Measurements from ENCODE around the gene SLAMF7. TPM values are rescaled to one million over a fixed set of nuclear protein-coding genes. Genes with fewer than 3 reads are reported as not detected.

Gene SLAMF7
- total and polyA plus RNA-seq, 10 of the 15 experiments (the other 5 are each of a cell fraction or from before 2014, with no cell fraction given) = 66.6 to 284 (median 108) TPM

GRCh38 chr1:160755461-160755860 lies 16.4 kb downstream of the SLAMF7 start:
- intact Hi-C loops (cut with micrococcal nuclease; ENCODE audit: unreplicated experiment) = no loop called here
- no peaks in the 10 kb centered on the region for H4K20me1 ChIP-seq (ENCODE audit: control insufficient read depth, insufficient read depth)
- POLR2A ChIA-PET = interaction anchor here (0.7 to 2.7 kb wide), 15 partner anchors 8 to 105 kb away, joined by 3 to 32 read pairs (median 4); partner anchors contain the start of gene SLAMF7
- no peak for FAIRE-seq
- H2AFZ ChIP-seq (ENCODE audit: control insufficient read depth, low read depth, low read length) = no peak overlapping the region
- RAD21 ChIA-PET (ENCODE audit: unreplicated experiment) = interaction anchor here (0.9 to 6.4 kb wide), 15 partner anchors 9 to 313 kb away, joined by 3 to 68 read pairs (median 4); partner anchors contain the start of genes CD48, LY9, SLAMF1 and SLAMF7
- H3K4me2 ChIP-seq (ENCODE audit: control insufficient read depth, insufficient read depth) = peak overlapping the region; percentile 30; the same call in 1 of the 2 replicates
- H3K9ac ChIP-seq (ENCODE audit: control insufficient read depth, insufficient read depth, low read length) = no peak overlapping the region
- no peaks in the 10 kb centered on the region for H3K27me3 ChIP-seq (replicated peaks in 1 of 2; ENCODE audit: control insufficient read depth in 2 of 2, insufficient read depth in 2 of 2, low read length in 1 of 2)
- SMC1A ChIA-PET (ENCODE audit: uncharacterized antibody, unreplicated experiment) = interaction anchor here (0.5 to 9.8 kb wide), 15 partner anchors 8 to 315 kb away, joined by 3 to 109 read pairs (median 6); partner anchors contain the start of genes LY9 and SLAMF7
- no peak overlapping the region for H3K4me3 ChIP-seq
- 71% methylated on average over 2 of the region's 2 CpGs for WGBS (ENCODE audit: insufficient coverage, insufficient replicate concordance, low lambda C conversion rate, missing lambda C conversion rate)
- CTCF ChIA-PET = interaction anchor here (1.1 to 6.0 kb wide), 7 partner anchors 8 to 196 kb away, joined by 3 to 42 read pairs (median 9); no protein-coding TSS in a partner anchor
- no peak for DNase-seq (ENCODE audit: low read depth, low spot score)
- H3K79me2 ChIP-seq (ENCODE audit: control insufficient read depth, insufficient read depth, low read length) = peaks cover 3% of the 10 kb centered on the region; the same call in 1 of the 2 replicates
- no peak for ATAC-seq
- no TSS peak for BruUV-seq (replicated peaks)
- no peaks in the 10 kb centered on the region; the same call in 2 of the 3 replicates for H3K9me3 ChIP-seq (replicated peaks; ENCODE audit: control insufficient read depth, insufficient read depth, low read length)
- peak overlapping the region; percentile 49 for H3K27ac ChIP-seq (ENCODE audit: control insufficient read depth, insufficient read depth)
- in situ Hi-C loops (cut with MboI) = no loop called here
- H3K4me1 ChIP-seq (ENCODE audit: control insufficient read depth, insufficient read depth, low read length) = peaks cover 27% of the 10 kb centered on the region
- H3K36me3 ChIP-seq (ENCODE audit: control insufficient read depth in 2 of 2, insufficient read depth in 2 of 2, low read length in 1 of 2) = peaks cover 9 to 23% of the 10 kb centered on the region in 2 experiments
- TF ChIP-seq YBX1 (IDR thresholded peaks at IDR 0.05) = no peak
- peak; percentile 6 for TF ChIP-seq BCL3 (IDR thresholded peaks at IDR 0.05; ENCODE audit: borderline replicate concordance, insufficient read depth, low read depth, low read length, poor library complexity, severe bottlenecking)
- TF ChIP-seq CEBPZ (IDR thresholded peaks at IDR 0.05; ENCODE audit: low read depth, low read length) = no peak
- no peak for TF ChIP-seq PBX3 (IDR thresholded peaks at IDR 0.05; ENCODE audit: insufficient replicate concordance, low read depth, low read length)
- 0 out of 2 replicates have a peak, but pooled peaks have one; percentile 7 for TF ChIP-seq FOXM1 (IDR thresholded peaks at IDR 0.05; ENCODE audit: low read depth, low read length)
- 0 out of 2 replicates have a peak, but pooled peaks have one; percentile 7 for TF ChIP-seq NFIC (IDR thresholded peaks at IDR 0.05; ENCODE audit: low read depth, low read length)
- no peak for TF ChIP-seq REST (IDR thresholded peaks at IDR 0.05; ENCODE audit: low read depth, low read length)
- no peak for TF ChIP-seq CREB1 (IDR thresholded peaks at IDR 0.05; ENCODE audit: low read depth)
- TF ChIP-seq ZZZ3 (IDR thresholded peaks at IDR 0.05; ENCODE audit: control insufficient read depth, insufficient read length, low read depth) = no peak
- no peak for TF ChIP-seq MLLT1 (IDR thresholded peaks at IDR 0.05)
- no peak for TF ChIP-seq PML (IDR thresholded peaks at IDR 0.05; ENCODE audit: low read length)
- TF ChIP-seq MTA3 (IDR thresholded peaks at IDR 0.05; ENCODE audit: borderline replicate concordance, low read length) = no peak

All from GM12878 (cell line).